GM06990 (cell line): ENCODE data around the gene DOK4.

Experiments
- DNase-seq: peaks from one replicate; pipeline ENCODE4 v3.0.0-alpha.2; 2011; ENCODE audit not compliant: insufficient read length; ENCODE audit errors: extremely low read depth
- H3K27me3 ChIP-seq: replicated peaks from 2 replicates; pipeline ENCODE4 v1.6.0; 2011; ENCODE audit warnings: low read length; ENCODE audit not compliant: control insufficient read depth, insufficient read depth
- H3K36me3 ChIP-seq: 2 replicates; pipeline ENCODE4 v1.5.1; 2011; ENCODE audit warnings: low read length; ENCODE audit not compliant: control insufficient read depth, insufficient read depth
- H3K4me3 ChIP-seq: replicated peaks from 2 replicates; pipeline ENCODE4 v1.5.1; 2011; ENCODE audit warnings: low read depth, mild to moderate bottlenecking, control low read depth, low read length
- TF ChIP-seq, protein P1 (sequence below): IDR thresholded peaks from 2 replicates; pipeline ENCODE4 v1.5.1; 2011; ENCODE audit warnings: low read length, control low read depth, mild to moderate bottlenecking, inconsistent platforms; ENCODE audit not compliant: insufficient read depth, poor library complexity, severe bottlenecking

Gene DOK4

DNA sequence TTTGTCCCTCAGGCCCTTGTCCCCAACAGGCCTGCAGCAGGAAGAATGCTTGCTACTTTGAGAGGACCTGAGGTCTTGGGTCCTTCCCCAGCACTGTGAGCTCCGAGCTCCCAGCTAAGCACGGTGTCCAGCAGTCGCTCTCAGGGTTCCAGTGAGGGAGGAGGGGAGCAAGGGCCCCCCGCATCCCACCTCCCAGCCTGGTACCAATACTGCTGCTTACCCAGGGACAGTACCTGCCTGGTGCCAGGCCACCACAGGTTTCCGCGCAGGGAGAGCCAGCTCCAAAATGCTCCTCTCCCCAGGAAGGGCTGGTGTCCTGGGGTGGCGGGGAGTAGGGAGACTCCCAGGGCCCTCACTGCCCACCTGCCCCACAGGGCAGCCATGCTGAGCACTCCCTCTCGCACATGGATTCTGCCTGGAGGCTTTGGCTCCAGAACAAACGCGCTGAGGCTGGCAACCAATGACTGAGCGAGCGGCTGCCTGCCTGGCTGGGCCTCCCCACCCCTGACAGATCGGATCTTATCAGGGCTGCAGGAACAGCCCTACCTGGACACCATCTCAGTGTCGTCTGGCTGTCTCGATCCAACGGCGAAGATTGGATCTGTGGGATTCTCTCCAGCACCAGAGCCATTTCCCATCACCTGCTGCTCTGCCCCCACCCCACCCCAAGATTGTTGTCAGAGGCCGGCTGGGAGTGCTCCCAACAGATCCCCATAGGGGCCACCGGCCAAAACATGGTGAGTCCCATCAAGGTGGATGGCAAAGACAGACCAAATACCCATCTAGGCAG, 2.4 kb downstream of the DOK4 start:
- H3K27me3 ChIP-seq = no peaks in the 10 kb centered on the region; the same call in 1 of the 2 replicates
- no peak for DNase-seq
- no peak overlapping the region for H3K4me3 ChIP-seq
- H3K36me3 ChIP-seq = no peaks in the 10 kb centered on the region
- TF ChIP-seq, protein P1, sequence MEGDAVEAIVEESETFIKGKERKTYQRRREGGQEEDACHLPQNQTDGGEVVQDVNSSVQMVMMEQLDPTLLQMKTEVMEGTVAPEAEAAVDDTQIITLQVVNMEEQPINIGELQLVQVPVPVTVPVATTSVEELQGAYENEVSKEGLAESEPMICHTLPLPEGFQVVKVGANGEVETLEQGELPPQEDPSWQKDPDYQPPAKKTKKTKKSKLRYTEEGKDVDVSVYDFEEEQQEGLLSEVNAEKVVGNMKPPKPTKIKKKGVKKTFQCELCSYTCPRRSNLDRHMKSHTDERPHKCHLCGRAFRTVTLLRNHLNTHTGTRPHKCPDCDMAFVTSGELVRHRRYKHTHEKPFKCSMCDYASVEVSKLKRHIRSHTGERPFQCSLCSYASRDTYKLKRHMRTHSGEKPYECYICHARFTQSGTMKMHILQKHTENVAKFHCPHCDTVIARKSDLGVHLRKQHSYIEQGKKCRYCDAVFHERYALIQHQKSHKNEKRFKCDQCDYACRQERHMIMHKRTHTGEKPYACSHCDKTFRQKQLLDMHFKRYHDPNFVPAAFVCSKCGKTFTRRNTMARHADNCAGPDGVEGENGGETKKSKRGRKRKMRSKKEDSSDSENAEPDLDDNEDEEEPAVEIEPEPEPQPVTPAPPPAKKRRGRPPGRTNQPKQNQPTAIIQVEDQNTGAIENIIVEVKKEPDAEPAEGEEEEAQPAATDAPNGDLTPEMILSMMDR = no peak

DNA sequence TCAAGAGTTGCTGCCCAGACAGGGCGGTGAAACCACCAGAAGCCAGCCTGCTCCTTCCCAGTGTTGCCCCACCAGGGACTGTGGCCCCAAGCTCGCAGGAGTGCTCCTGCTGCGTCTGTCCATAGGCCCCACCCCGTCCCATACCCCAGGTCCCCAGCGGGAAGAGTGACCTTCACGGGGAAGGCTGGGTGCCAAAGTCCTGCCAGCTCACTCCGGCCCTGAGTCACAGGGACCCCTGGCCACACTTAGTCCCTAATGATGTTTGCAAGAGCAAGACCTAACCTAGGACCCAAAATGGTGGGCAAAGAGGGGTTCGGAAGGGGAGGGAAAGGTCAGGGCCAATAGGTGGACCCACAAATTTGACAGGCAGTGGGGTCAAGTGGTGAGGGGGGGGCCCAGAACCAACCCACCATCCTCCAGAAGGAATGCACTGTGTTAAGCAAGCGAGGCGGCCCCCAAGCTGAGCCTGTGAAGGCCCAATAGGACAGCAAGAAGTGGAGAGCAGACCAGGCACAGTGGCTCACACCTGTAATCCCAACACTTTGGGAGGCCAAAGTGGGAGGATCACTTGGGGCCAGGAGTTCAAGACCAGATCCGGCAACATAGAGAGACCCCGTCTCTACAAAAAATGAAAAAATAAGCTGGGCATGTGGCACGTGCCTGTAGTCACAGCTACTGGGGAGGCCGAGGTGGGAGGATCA, 3.3 kb downstream of the DOK4 start:
- no peak overlapping the region for H3K4me3 ChIP-seq
- no peaks in the 10 kb centered on the region for H3K36me3 ChIP-seq
- TF ChIP-seq, protein P1 = no peak
- no peaks in the 10 kb centered on the region; the same call in 1 of the 2 replicates for H3K27me3 ChIP-seq
- no peak for DNase-seq

DNA sequence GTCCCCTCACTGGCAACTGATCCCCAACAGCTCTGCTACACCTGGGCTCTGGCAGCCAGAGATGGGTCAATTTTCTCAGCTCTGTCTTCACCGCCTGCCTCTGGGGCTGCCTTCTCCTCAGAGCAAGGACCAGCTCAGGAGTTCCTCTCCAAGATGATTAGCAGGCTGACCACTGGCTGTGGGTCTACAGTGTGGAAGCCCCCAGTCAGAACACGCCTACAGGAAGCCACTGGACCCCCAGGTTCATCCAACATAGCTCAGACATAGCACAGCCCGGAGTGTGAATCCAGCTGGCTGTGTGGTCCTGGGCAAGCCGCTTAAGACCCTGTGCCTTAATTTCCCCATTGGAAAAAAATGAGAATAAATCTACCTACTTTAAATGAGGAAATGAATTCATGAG, 4.9 kb downstream of the DOK4 start:
- Histone ChIP-seq H3K36me3 (no peaks in the 10 kb centered on the region), H3K27me3 (no peaks in the 10 kb centered on the region; the same call in 1 of the 2 replicates), H3K4me3 (no peak overlapping the region)
- TF ChIP-seq, protein P1 = no peak
- no peak for DNase-seq

DNA sequence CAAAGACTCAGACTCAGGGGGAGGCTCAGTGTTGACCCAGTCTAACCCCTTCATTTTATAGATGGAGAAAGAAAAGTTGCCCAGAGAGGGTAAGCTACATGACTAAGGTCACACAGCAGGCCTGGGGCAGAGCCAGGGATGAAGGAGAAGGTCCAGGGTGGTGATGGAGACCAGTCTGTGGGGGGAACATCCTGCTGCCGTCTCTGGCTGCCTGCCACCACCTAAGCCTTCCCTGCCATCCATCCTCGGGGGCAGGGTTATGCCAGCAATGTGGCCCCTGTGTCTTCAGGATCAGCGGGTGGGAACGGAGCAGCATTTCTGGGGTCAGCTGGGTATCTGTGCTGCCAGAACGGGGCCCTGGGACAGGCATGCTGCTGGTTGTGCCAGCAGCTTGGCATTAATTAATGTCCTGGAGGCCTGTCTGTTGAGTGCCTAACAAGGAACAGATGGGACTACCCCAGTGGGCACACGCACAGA, 5.5 kb downstream of the DOK4 start:
- no peaks in the 10 kb centered on the region; the same call in 1 of the 2 replicates for H3K27me3 ChIP-seq
- DNase-seq = no peak
- H3K4me3 ChIP-seq = no peak overlapping the region
- H3K36me3 ChIP-seq = no peaks in the 10 kb centered on the region
- TF ChIP-seq, protein P1 = no peak

DNA sequence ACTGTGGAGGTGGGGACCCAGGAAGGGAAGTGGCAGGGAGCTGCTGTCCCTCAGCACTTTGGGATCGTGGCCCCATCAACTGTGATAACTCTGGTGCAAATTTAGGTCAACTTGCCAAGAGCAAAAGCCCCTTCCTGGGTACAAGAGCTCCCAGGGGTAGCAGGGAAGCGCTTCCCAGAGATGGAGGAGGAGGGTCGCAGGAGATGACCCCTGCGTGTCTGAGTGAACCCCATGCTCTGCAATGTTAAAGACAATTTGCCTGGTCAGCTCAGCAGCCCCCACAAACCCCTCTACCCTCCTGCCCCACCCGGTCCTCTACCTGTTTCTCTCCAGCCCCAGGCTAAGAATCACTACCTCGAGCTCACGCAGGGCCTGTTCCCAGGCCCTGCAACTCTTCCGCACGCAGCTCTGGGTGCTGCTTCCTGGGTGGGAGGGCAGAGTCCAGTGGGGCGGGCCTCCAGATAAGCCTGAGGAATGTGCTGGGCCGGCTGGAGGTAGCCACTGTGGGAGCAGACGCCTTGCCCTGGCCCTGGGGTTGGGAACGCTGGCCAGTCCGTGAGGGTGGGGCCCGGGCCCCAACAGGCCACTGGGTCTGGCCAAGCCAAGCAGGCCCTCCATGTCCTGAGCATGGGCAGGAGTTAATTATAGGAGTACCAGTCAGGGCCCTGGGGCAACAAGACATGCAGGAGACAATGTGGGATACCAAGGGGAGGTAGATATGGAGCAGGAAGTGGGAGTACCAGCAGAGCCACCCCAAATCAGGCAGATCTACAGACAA, 6.1 kb downstream of the DOK4 start:
- TF ChIP-seq, protein P1 = no peak
- Histone ChIP-seq H3K27me3 (no peaks in the 10 kb centered on the region; the same call in 1 of the 2 replicates), H3K36me3 (no peaks in the 10 kb centered on the region), H3K4me3 (no peak overlapping the region)
- no peak for DNase-seq
